Liver (tissue), 9 donors: ENCODE data around the gene ERICH6. TPM values are rescaled to one million over a fixed set of nuclear protein-coding genes. Genes with fewer than 3 reads are reported as not detected.

Experiments
- DNase-seq: peaks from one replicate; pipeline ENCODE4 v3.0.0-alpha.2; 2017; ENCODE audit warnings: low spot score
- H3K27ac ChIP-seq, 2 donors: one replicate each; pipeline ENCODE4 v1.7.0; 2013; ENCODE audit warnings: inconsistent platforms in 2 of 2, low read length in 2 of 2, control low read depth in 1 of 2, low read depth in 1 of 2, mild to moderate bottlenecking in 1 of 2
- H3K27me3 ChIP-seq, 4 donors: one replicate each; pipeline versions ENCODE4 v1.6.1 to v1.7.0; 2013; ENCODE audit warnings: low read length in 3 of 4, inconsistent platforms in 1 of 4, mild to moderate bottlenecking in 1 of 4, moderate library complexity in 1 of 4; ENCODE audit not compliant: control insufficient read depth in 4 of 4, insufficient read depth in 4 of 4
- H3K36me3 ChIP-seq, 4 donors: one replicate each; pipeline versions ENCODE4 v1.6.1 to v1.7.0; 2013; ENCODE audit warnings: low read length in 3 of 4, mild to moderate bottlenecking in 3 of 4, low read depth in 1 of 4, moderate library complexity in 1 of 4; ENCODE audit not compliant: control insufficient read depth in 4 of 4, insufficient read depth in 3 of 4
- H3K4me1 ChIP-seq, 4 donors: one replicate each; pipeline versions ENCODE4 v1.6.1 to v1.7.0; 2013; ENCODE audit warnings: low read length in 3 of 4, mild to moderate bottlenecking in 3 of 4, moderate library complexity in 1 of 4; ENCODE audit not compliant: control insufficient read depth in 4 of 4, insufficient read depth in 4 of 4
- H3K4me3 ChIP-seq, 3 donors: one replicate each; pipeline versions ENCODE4 v1.6.1 to v1.7.0; 2013; ENCODE audit warnings: low read length in 3 of 3, control low read depth in 1 of 3, low read depth in 1 of 3, mild to moderate bottlenecking in 1 of 3
- H3K9ac ChIP-seq, 2 donors: one replicate each; pipeline ENCODE4 v1.7.0; 2013; ENCODE audit warnings: low read length in 2 of 2, mild to moderate bottlenecking in 2 of 2, moderate library complexity in 2 of 2, control low read depth in 1 of 2, low read depth in 1 of 2
- H3K9me3 ChIP-seq, 4 donors: one replicate each; pipeline versions ENCODE4 v1.6.1 to v1.7.0; 2013; ENCODE audit warnings: low read length in 3 of 4; ENCODE audit not compliant: control insufficient read depth in 4 of 4
- EGR1 ChIP-seq, 2 donors: IDR thresholded peaks; 2 replicates each; pipeline ENCODE4 v1.6.1; 2016 to 2018; ENCODE audit warnings: antibody characterized with exemption in 2 of 2, low read depth in 2 of 2
- FOXA1 ChIP-seq: IDR thresholded peaks from 2 replicates; pipeline ENCODE4 v1.6.1; 2016; ENCODE audit warnings: antibody characterized with exemption
- FOXA2 ChIP-seq: IDR thresholded peaks from 2 replicates; pipeline ENCODE4 v1.6.1; 2016; ENCODE audit warnings: antibody characterized with exemption
- GABPA ChIP-seq, 2 donors: IDR thresholded peaks in 1 of 2; conservative IDR thresholded peaks in 1 of 2; 2 replicates each; pipeline ENCODE4 v1.6.1; 2016; ENCODE audit warnings: antibody characterized with exemption in 2 of 2, mild to moderate bottlenecking in 1 of 2, moderate library complexity in 1 of 2
- HNF4A ChIP-seq, 2 donors: conservative IDR thresholded peaks; 2 replicates each; pipeline ENCODE4 v1.6.1; 2016; ENCODE audit warnings: antibody characterized with exemption in 2 of 2, mild to moderate bottlenecking in 2 of 2
- HNF4G ChIP-seq: IDR thresholded peaks from 2 replicates; pipeline ENCODE4 v1.6.1; 2016; ENCODE audit warnings: antibody characterized with exemption
- NR2F2 ChIP-seq: IDR thresholded peaks from 2 replicates; pipeline ENCODE4 v1.6.1; 2016; ENCODE audit warnings: antibody characterized with exemption
- RAD21 ChIP-seq, 2 donors: IDR thresholded peaks; 2 replicates each; pipeline ENCODE4 v1.6.1; 2016; ENCODE audit warnings: antibody characterized with exemption in 2 of 2, mild to moderate bottlenecking in 2 of 2
- RXRA ChIP-seq, 2 donors: IDR thresholded peaks; 2 replicates each; pipeline ENCODE4 v1.6.1; 2017 to 2018; ENCODE audit warnings: antibody characterized with exemption in 2 of 2, mild to moderate bottlenecking in 1 of 2
- SP1 ChIP-seq: IDR thresholded peaks from 2 replicates; pipeline ENCODE4 v1.6.1; 2018; ENCODE audit warnings: antibody characterized with exemption, mild to moderate bottlenecking
- TAF1 ChIP-seq: conservative IDR thresholded peaks from 2 replicates; pipeline ENCODE4 v1.6.1; 2016; ENCODE audit warnings: antibody characterized with exemption, mild to moderate bottlenecking
- YY1 ChIP-seq: IDR thresholded peaks from 2 replicates; pipeline ENCODE4 v1.6.1; 2016; ENCODE audit warnings: antibody characterized with exemption, mild to moderate bottlenecking
- WGBS: extraction: QIAGEN DNeasy Blood & Tissue Kit; methylation state at CpG from one replicate; pipeline ENCODE4 v1.1.7; 2013; 5-methylcytosine and 5-hydroxymethylcytosine counted together
- polyA plus RNA-seq, 2 donors: library from polyadenylated mRNA; stranded (reverse) in 1 of 2; unstranded in 1 of 2; fragments of 200-250 nt in 1 of 2; fragments of >200 nt in 1 of 2; fragmentation: Nextera tagmentation in 1 of 2; extraction: Ambion mirVana in 1 of 2; gene quantifications; one replicate each; pipeline versions ENCODE4 v1.2.1 to v1.2.3, GENCODE V29; 2013 to 2015
- total RNA-seq, 2 donors: library from RNA; depleted of rRNA; stranded (reverse); fragments of >200 nt; gene quantifications; one replicate each; pipeline ENCODE4 v1.2.3, GENCODE V29; 2014
- TF ChIP-seq, protein P1 (sequence below): IDR thresholded peaks from 2 replicates; pipeline ENCODE4 v1.6.1; 2016; ENCODE audit warnings: antibody characterized with exemption
- TF ChIP-seq, protein P2 (sequence below): IDR thresholded peaks from 2 replicates; pipeline ENCODE4 v1.6.1; 2016; ENCODE audit warnings: antibody characterized with exemption
- TF ChIP-seq, protein P3 (sequence below): IDR thresholded peaks from 2 replicates; pipeline ENCODE4 v1.6.1; 2016; ENCODE audit warnings: antibody characterized with exemption, mild to moderate bottlenecking
- TF ChIP-seq, protein P4 (sequence below): IDR thresholded peaks from 2 replicates; pipeline ENCODE4 v1.6.1; 2016; ENCODE audit warnings: antibody characterized with exemption
- donor health status: healthy.
- donor health status: healthy.
- donor health status: healthy.
- donor health status: healthy.
- donor health status: healthy.

Gene ERICH6
- total and polyA plus RNA-seq, 4 donors, result under 0.01 TPM; not detected in 3

DNA sequence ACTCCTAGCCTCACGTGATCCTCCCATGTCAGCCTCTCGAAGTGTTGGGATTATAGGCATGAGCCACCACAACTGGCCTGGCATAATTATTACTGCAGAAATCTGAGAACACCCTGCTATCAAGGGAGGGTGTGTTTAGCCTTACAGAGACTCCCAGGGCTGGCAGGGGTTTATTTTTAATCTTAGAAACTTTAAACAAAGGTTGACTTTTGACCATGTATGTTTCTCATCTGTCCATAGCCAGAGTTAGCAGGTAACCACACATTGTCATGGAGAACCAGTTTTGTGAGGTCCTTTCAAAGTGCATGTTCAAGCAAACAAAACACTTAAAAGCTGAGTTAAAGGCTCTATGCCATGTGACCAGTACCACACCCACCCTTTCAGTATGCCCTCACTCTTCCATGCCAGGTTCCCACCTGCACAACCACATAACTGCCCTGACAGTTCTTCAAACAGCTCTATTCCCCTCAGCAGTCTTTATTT lies 48.1 kb upstream of the ERICH6 start:
- Histone ChIP-seq H3K9ac (peak overlapping the region in 1 of 2 donors; percentile 36), H3K4me1 (peaks cover 15 to 84% (median 66%) of the 10 kb centered on the region in 4 donors), H3K27me3 (no peaks in the 10 kb centered on the region), H3K27ac (peak overlapping the region in 1 of 2 donors; percentile 46), H3K4me3 (no peak overlapping the region), H3K9me3 (no peaks in the 10 kb centered on the region), H3K36me3 (no peaks in the 10 kb centered on the region)
- TF ChIP-seq RAD21 (IDR thresholded peaks at IDR 0.05) (peak in 1 of 2 donors; percentile 17), RXRA (IDR thresholded peaks at IDR 0.05) (peak in 1 of 2 donors; percentile 15), HNF4A (conservative IDR thresholded peaks at IDR 0.05) (peak; percentile 5 to 8), SP1 (peak; percentile 35), EGR1 (IDR thresholded peaks at IDR 0.05; ENCODE audit: low read depth in 2 of 2) (no peak)
- 58% methylated on average over 2 of the region's 2 CpGs for WGBS
- peak; percentile 28 for DNase-seq

DNA sequence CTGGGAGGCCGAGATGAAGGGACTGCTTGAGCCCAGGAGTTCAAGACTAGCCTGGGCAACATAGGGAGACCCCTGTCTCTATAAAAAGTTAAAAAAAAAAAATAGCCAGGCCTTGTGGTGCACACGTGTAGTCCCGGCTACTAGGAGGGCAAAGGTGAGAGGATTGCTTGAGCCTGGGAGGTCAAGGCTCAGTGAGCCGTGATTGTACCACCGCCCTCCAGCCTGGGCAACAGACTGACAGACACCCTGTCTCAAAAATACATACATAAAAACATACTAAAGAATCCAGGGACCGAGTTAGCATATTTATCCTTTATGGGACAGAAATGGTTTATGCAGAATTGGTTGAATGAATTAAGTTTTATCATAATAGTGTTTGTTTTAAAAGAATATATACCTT lies 45.5 kb upstream of the ERICH6 start:
- no peaks in the 10 kb centered on the region for H3K27me3 ChIP-seq
- no peaks in the 10 kb centered on the region for H3K36me3 ChIP-seq
- H3K4me3 ChIP-seq, result no peak overlapping the region
- H3K4me1 ChIP-seq, result peaks cover 12 to 91% (median 73%) of the 10 kb centered on the region in 4 donors
- 39% methylated on average over 6 of the region's 6 CpGs for WGBS
- TF ChIP-seq TAF1 (no peak), HNF4A (conservative IDR thresholded peaks at IDR 0.05) (peak; percentile 71 to 77), GABPA (IDR thresholded peaks at IDR 0.05 in 1 of 2, conservative IDR thresholded peaks at IDR 0.05 in 1 of 2) (no peak), FOXA2 (no peak), RAD21 (IDR thresholded peaks at IDR 0.05) (peak in 1 of 2 donors; percentile 4), RXRA (IDR thresholded peaks at IDR 0.05) (peak; percentile 84 to 85), YY1 (no peak), NR2F2 (peak; percentile 47), HNF4G (no peak), FOXA1 (no peak), SP1 (peak; percentile 28)
- TF ChIP-seq, protein P1, sequence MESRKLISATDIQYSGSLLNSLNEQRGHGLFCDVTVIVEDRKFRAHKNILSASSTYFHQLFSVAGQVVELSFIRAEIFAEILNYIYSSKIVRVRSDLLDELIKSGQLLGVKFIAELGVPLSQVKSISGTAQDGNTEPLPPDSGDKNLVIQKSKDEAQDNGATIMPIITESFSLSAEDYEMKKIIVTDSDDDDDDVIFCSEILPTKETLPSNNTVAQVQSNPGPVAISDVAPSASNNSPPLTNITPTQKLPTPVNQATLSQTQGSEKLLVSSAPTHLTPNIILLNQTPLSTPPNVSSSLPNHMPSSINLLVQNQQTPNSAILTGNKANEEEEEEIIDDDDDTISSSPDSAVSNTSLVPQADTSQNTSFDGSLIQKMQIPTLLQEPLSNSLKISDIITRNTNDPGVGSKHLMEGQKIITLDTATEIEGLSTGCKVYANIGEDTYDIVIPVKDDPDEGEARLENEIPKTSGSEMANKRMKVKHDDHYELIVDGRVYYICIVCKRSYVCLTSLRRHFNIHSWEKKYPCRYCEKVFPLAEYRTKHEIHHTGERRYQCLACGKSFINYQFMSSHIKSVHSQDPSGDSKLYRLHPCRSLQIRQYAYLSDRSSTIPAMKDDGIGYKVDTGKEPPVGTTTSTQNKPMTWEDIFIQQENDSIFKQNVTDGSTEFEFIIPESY, result no peak
- TF ChIP-seq, protein P2, sequence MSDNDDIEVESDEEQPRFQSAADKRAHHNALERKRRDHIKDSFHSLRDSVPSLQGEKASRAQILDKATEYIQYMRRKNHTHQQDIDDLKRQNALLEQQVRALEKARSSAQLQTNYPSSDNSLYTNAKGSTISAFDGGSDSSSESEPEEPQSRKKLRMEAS, result no peak
- TF ChIP-seq, protein P3, sequence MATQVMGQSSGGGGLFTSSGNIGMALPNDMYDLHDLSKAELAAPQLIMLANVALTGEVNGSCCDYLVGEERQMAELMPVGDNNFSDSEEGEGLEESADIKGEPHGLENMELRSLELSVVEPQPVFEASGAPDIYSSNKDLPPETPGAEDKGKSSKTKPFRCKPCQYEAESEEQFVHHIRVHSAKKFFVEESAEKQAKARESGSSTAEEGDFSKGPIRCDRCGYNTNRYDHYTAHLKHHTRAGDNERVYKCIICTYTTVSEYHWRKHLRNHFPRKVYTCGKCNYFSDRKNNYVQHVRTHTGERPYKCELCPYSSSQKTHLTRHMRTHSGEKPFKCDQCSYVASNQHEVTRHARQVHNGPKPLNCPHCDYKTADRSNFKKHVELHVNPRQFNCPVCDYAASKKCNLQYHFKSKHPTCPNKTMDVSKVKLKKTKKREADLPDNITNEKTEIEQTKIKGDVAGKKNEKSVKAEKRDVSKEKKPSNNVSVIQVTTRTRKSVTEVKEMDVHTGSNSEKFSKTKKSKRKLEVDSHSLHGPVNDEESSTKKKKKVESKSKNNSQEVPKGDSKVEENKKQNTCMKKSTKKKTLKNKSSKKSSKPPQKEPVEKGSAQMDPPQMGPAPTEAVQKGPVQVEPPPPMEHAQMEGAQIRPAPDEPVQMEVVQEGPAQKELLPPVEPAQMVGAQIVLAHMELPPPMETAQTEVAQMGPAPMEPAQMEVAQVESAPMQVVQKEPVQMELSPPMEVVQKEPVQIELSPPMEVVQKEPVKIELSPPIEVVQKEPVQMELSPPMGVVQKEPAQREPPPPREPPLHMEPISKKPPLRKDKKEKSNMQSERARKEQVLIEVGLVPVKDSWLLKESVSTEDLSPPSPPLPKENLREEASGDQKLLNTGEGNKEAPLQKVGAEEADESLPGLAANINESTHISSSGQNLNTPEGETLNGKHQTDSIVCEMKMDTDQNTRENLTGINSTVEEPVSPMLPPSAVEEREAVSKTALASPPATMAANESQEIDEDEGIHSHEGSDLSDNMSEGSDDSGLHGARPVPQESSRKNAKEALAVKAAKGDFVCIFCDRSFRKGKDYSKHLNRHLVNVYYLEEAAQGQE, result no peak
- TF ChIP-seq, protein P4, sequence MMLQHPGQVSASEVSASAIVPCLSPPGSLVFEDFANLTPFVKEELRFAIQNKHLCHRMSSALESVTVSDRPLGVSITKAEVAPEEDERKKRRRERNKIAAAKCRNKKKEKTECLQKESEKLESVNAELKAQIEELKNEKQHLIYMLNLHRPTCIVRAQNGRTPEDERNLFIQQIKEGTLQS, result no peak
- peak overlapping the region in 1 of 2 donors; percentile 38 for H3K9ac ChIP-seq
- DNase-seq, result peak; percentile 34
- H3K27ac ChIP-seq, result peak overlapping the region; percentile 55 to 67
- H3K9me3 ChIP-seq, result no peaks in the 10 kb centered on the region
